BLaER1 (cell line): ENCODE measurements around the gene EGR2.

Source experiments
- H3K27ac ChIP-seq: shearing (Covaris generic); formaldehyde crosslinking; 2 replicates; pipeline ENCODE4 v1.8.1; 2022
- H3K27me3 ChIP-seq: shearing (Covaris generic); formaldehyde crosslinking; 2 replicates; pipeline ENCODE4 v1.8.1; 2022
- H3K36me3 ChIP-seq: shearing (Covaris generic); formaldehyde crosslinking; 2 replicates; pipeline ENCODE4 v1.8.1; 2022
- H3K4me1 ChIP-seq: shearing (Covaris generic); formaldehyde crosslinking; 2 replicates; pipeline ENCODE4 v1.8.1; 2022
- H3K4me2 ChIP-seq: shearing (Covaris generic); formaldehyde crosslinking; 2 replicates; pipeline ENCODE4 v1.8.1; 2022
- H3K4me3 ChIP-seq: shearing (Covaris generic); formaldehyde crosslinking; 2 replicates; pipeline ENCODE4 v1.8.1; 2022
- H3K9ac ChIP-seq: shearing (Covaris generic); formaldehyde crosslinking; 2 replicates; pipeline ENCODE4 v1.8.1; 2022
- H3K9me3 ChIP-seq: shearing (Covaris generic); formaldehyde crosslinking; 2 replicates; pipeline ENCODE4 v1.8.1; 2022
- H4K20me1 ChIP-seq: shearing (Covaris generic); formaldehyde crosslinking; 2 replicates; pipeline ENCODE4 v1.8.1; 2022
- Cebpa-rat ChIP-seq: shearing (Covaris generic); IDR thresholded peaks from 2 replicates; pipeline ENCODE4 v1.8.1; 2022

EGR2 gene

GRCh38 chr10:62847433-62847832, 31.3 kb upstream of the EGR2 start:
- Histone ChIP-seq H3K27ac (no peak overlapping the region), H3K36me3 (no peaks in the 10 kb centered on the region), H4K20me1 (no peaks in the 10 kb centered on the region), H3K4me2 (no peak overlapping the region), H3K4me3 (no peak overlapping the region), H3K9me3 (peaks cover 26% of the 10 kb centered on the region), H3K9ac (no peak overlapping the region), H3K4me1 (peaks cover 21% of the 10 kb centered on the region), H3K27me3 (no peaks in the 10 kb centered on the region; the same call in 1 of the 2 replicates)
- no peak for TF ChIP-seq Cebpa-rat

GRCh38 chr10:62844280-62845011, 28.3 kb upstream of the EGR2 start:
- TF ChIP-seq Cebpa-rat: no peak
- Histone ChIP-seq H3K9ac (no peak overlapping the region), H3K27me3 (no peaks in the 10 kb centered on the region; the same call in 1 of the 2 replicates), H4K20me1 (no peaks in the 10 kb centered on the region), H3K27ac (no peak overlapping the region), H3K4me1 (no peaks in the 10 kb centered on the region), H3K9me3 (peaks cover 26% of the 10 kb centered on the region), H3K4me2 (no peak overlapping the region), H3K4me3 (no peak overlapping the region), H3K36me3 (no peaks in the 10 kb centered on the region)

DNA sequence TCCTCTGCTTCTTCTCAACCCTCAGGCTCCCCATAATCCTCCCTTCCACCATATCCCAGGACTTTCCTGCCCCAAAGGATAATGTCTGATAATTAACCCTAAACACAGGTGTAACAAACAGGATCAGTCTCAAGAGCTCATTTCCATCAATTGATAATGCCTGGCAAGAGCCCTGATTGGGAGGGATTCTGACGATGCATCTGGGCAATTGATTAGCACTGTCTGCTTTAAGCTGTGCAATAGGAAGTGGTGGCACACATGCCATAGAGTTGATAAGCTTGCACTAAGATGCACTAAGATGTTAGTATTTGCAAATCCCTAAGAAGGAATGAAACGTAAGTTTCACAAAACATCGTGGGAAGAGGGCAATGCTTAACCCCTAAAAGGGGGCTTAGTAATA, 27.4 kb upstream of the EGR2 start:
- Histone ChIP-seq H3K4me1 (no peaks in the 10 kb centered on the region), H3K27me3 (no peaks in the 10 kb centered on the region; the same call in 1 of the 2 replicates), H3K4me3 (no peak overlapping the region), H4K20me1 (no peaks in the 10 kb centered on the region), H3K4me2 (no peak overlapping the region), H3K9me3 (peaks cover 22% of the 10 kb centered on the region), H3K9ac (no peak overlapping the region), H3K36me3 (no peaks in the 10 kb centered on the region), H3K27ac (no peak overlapping the region)
- no peak for TF ChIP-seq Cebpa-rat

- no peak overlapping the region for H3K4me2 ChIP-seq
- no peaks in the 10 kb centered on the region; the same call in 1 of the 2 replicates for H3K27me3 ChIP-seq
- H3K36me3 ChIP-seq: no peaks in the 10 kb centered on the region
- no peak overlapping the region for H3K9ac ChIP-seq
- no peak for TF ChIP-seq Cebpa-rat
- peaks cover 16% of the 10 kb centered on the region for H3K9me3 ChIP-seq
- no peak overlapping the region for H3K4me3 ChIP-seq
- H4K20me1 ChIP-seq: no peaks in the 10 kb centered on the region
- no peak overlapping the region for H3K27ac ChIP-seq
- H3K4me1 ChIP-seq: no peaks in the 10 kb centered on the region
These were observed 26.8 kb upstream of the EGR2 start for GRCh38 chr10:62842983-62843382.

- Histone ChIP-seq H3K27ac (no peak overlapping the region), H3K9me3 (no peaks in the 10 kb centered on the region), H3K4me1 (no peaks in the 10 kb centered on the region), H3K36me3 (no peaks in the 10 kb centered on the region), H3K9ac (no peak overlapping the region), H3K4me3 (no peak overlapping the region), H4K20me1 (no peaks in the 10 kb centered on the region), H3K4me2 (no peak overlapping the region), H3K27me3 (no peaks in the 10 kb centered on the region; the same call in 1 of the 2 replicates)
- TF ChIP-seq Cebpa-rat: no peak
These were observed 23.4 kb upstream of the EGR2 start for GRCh38 chr10:62839590-62839989.

DNA sequence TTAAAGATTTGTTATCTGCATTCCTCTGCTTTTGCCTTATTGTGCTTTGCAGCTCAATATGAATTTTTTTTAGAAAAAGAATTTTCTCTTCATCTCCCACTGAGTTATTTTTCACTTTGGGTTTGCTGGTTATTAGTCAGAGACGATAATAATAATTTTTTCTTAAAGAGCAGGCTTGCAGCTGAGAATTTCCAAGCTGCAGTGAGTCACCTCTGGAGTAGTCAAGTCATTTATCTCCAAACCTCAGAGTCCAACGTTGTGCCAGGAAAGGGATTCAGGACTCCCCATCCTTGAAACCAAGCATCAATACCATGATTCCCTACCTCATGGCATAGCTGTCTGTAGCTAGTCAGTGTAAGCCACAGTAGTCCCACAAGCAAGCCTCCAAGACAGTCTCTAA, 15.2 kb upstream of the EGR2 start:
- Histone ChIP-seq H3K4me2 (no peak overlapping the region), H4K20me1 (no peaks in the 10 kb centered on the region), H3K9ac (no peak overlapping the region), H3K27me3 (no peaks in the 10 kb centered on the region), H3K36me3 (no peaks in the 10 kb centered on the region), H3K4me3 (no peak overlapping the region), H3K9me3 (no peaks in the 10 kb centered on the region), H3K4me1 (no peaks in the 10 kb centered on the region), H3K27ac (no peak overlapping the region)
- TF ChIP-seq Cebpa-rat: no peak

DNA sequence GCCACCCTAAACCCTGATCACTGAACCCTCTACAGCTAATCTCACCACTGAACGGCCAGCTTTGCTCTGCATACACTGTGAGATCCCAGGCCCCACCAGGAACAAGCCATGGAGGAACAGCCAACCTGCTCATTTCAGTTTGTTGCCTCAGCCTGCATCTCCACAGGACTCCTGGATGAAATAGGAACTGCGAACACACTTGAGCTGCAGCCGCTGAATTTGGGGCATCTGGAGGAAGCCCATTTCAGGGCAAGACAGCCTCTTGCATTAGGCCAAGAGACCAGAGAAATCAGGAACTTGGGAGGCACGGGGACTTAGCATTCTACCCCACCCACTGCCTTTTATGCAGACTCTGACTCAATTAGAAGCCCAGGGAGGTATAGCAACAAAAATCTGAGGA, 14.5 kb upstream of the EGR2 start:
- Histone ChIP-seq H3K9ac (no peak overlapping the region), H3K4me3 (no peak overlapping the region), H3K27me3 (no peaks in the 10 kb centered on the region), H3K4me1 (no peaks in the 10 kb centered on the region), H3K36me3 (no peaks in the 10 kb centered on the region), H3K9me3 (no peaks in the 10 kb centered on the region), H3K27ac (no peak overlapping the region), H3K4me2 (no peak overlapping the region), H4K20me1 (no peaks in the 10 kb centered on the region)
- TF ChIP-seq Cebpa-rat: no peak

GRCh38 chr10:62829622-62830021, 13.5 kb upstream of the EGR2 start:
- TF ChIP-seq Cebpa-rat: no peak
- Histone ChIP-seq H3K9me3 (no peaks in the 10 kb centered on the region), H3K27me3 (no peaks in the 10 kb centered on the region)

DNA sequence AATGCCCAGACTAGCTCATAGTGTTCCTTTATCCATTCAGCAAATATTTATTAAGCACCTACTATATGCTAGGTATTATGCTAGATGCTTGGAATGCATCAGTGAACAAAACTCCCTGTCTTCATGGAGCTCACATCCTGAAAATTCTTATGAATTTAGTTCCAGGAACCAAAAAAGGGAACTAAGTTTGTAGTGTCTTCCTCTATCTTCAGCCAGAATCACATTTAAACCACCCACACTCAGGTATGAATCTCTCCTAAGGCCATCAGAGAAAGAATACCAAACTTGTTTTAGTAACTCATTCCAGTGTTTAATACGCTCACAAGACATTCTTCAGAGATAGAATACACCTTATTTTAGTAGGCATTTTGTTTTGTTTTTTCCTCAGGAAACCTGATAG, 10.1 kb upstream of the EGR2 start:
- no peak overlapping the region for H3K27ac ChIP-seq
- no peak overlapping the region for H3K4me2 ChIP-seq
- H4K20me1 ChIP-seq: no peaks in the 10 kb centered on the region
- H3K36me3 ChIP-seq: no peaks in the 10 kb centered on the region
- TF ChIP-seq Cebpa-rat: no peak
- H3K9ac ChIP-seq: no peak overlapping the region
- H3K27me3 ChIP-seq: no peaks in the 10 kb centered on the region
- H3K9me3 ChIP-seq: no peaks in the 10 kb centered on the region
- no peaks in the 10 kb centered on the region for H3K4me1 ChIP-seq
- no peak overlapping the region for H3K4me3 ChIP-seq

More at GRCh38 chr10:62829622-62830021, 13.5 kb upstream of the EGR2 start:
- no peak overlapping the region for H3K27ac ChIP-seq
- no peak overlapping the region for H3K9ac ChIP-seq
- H3K4me1 ChIP-seq: no peaks in the 10 kb centered on the region
- H3K4me2 ChIP-seq: no peak overlapping the region
- no peaks in the 10 kb centered on the region for H4K20me1 ChIP-seq
- H3K36me3 ChIP-seq: no peaks in the 10 kb centered on the region
- no peak overlapping the region for H3K4me3 ChIP-seq

GRCh38 chr10:62820586-62820985, 4.4 kb upstream of the EGR2 start:
- peaks cover 27% of the 10 kb centered on the region for H3K4me1 ChIP-seq
- no peak overlapping the region for H3K27ac ChIP-seq
- peaks cover 29% of the 10 kb centered on the region for H3K27me3 ChIP-seq

More at GRCh38 chr10:62820586-62820985, 4.4 kb upstream of the EGR2 start:
- no peak for TF ChIP-seq Cebpa-rat
- no peak overlapping the region for H3K4me3 ChIP-seq
- H3K4me2 ChIP-seq: no peak overlapping the region
- peaks cover 5% of the 10 kb centered on the region for H4K20me1 ChIP-seq
- no peaks in the 10 kb centered on the region for H3K36me3 ChIP-seq
- no peak overlapping the region for H3K9ac ChIP-seq
- no peaks in the 10 kb centered on the region; the same call in 1 of the 2 replicates for H3K9me3 ChIP-seq
